ENCODE results near the gene CNTN4.

DNA sequence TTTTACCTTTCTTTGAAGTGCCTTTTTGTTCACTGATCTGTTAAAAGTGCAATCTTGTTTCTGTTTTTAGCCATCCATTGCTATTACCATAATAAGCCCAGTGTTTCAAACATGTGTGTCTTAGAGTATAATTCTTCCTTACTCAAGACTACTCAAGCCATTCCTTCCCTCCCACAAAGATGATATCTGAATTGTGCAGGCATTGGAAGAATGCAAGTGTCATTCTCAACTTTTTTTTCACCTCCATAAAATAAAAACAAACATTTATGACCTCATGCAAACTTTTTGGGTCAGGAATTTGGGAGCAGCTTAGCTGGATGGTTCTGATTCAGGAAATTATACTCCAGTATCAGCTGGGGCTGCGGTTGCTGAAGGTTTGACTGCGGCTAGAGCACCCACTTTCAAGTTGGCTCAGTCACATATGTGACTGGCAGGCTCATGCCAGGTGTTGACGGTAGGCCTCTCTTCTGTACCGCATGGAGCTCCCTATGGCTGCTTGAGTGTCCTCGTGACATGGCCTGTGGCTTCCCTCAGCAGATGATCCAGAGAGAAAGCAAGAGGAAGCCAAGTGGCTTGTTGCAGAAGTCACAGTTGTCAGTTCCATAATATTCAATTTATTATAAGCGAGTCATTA lies 490.8 kb downstream of the CNTN4 start:
- TF ChIP-seq, protein P1, sequence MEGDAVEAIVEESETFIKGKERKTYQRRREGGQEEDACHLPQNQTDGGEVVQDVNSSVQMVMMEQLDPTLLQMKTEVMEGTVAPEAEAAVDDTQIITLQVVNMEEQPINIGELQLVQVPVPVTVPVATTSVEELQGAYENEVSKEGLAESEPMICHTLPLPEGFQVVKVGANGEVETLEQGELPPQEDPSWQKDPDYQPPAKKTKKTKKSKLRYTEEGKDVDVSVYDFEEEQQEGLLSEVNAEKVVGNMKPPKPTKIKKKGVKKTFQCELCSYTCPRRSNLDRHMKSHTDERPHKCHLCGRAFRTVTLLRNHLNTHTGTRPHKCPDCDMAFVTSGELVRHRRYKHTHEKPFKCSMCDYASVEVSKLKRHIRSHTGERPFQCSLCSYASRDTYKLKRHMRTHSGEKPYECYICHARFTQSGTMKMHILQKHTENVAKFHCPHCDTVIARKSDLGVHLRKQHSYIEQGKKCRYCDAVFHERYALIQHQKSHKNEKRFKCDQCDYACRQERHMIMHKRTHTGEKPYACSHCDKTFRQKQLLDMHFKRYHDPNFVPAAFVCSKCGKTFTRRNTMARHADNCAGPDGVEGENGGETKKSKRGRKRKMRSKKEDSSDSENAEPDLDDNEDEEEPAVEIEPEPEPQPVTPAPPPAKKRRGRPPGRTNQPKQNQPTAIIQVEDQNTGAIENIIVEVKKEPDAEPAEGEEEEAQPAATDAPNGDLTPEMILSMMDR (IDR thresholded peaks at IDR 0.05; ENCODE audit: borderline replicate concordance, extremely low read depth, low read length, poor library complexity, severe bottlenecking): no peak
- TF ChIP-seq EZH2 (IDR thresholded peaks at IDR 0.05; ENCODE audit: borderline replicate concordance, low read depth, low read length, severe bottlenecking): no peak

All from DND-41 (cell line).